CD4-positive, alpha-beta T cell treated with Interleukin-17A for 1 hour (primary cell): Measurements from ENCODE around the gene BMP8A.
"Not testable (repeated sequence)": the region's sequence is repeated elsewhere in the genome, so short reads cannot be mapped to it uniquely, and the experiment has no call there.

Experiments used
- DNase-seq: peaks from one replicate; pipeline ENCODE4 v3.0.0-alpha.2; 2020

The BMP8A gene

DNA sequence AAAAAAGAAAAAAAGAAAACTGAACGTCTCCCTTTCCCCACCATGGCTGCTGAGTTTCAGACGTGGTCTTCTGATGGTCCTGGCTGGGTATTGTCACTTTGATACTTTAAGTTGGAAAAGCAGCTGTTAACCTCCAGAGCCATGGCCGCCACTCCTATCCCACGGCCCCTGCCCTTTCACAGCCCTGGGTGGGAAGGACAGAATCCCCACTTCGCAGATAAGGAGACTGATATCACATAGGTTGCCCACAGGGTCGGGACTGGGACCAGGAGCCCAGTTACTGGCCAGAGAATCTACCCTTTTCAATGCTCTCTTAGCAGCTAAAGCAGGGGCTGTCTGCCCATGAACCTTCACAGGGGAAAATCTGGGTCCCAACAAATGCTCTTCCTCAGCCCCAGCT lies 16.8 kb downstream of the BMP8A start:
- no peak for DNase-seq

- no peak for DNase-seq
Observed at GRCh38 chr1:39508857-39509305, 17.4 kb downstream of the BMP8A start.

DNA sequence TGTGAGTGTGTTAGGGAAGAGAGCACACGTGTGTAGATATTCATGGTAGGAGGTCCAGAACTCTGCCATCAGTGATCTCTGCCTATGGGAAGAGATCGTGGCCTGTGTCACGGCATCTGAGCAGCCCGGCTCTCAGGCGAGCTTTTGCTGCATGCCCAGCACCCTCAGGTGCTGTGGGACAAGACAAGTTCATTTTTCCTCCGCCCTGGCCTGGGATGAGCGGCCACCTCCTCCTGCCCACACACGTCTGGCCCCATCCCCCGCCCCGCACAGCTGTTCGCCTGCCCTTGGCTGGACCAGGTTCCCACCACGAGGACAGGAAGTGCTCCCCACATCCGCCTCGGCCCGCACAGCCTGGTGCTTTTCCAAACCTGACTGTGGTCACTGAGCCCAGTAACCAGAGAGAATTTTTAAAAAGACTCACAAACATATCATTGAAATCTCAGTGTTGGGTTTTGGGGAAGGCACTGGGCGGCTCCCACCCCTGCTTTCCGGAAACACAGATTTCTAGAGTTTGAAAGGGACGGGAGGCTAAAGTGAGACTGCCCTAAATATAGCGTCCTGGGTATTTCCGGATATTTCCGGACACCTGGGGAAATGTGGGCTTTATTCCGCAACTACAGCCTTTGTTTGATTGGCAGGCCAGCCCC lies 18.0 kb downstream of the BMP8A start:
- DNase-seq: peak; percentile 15

DNA sequence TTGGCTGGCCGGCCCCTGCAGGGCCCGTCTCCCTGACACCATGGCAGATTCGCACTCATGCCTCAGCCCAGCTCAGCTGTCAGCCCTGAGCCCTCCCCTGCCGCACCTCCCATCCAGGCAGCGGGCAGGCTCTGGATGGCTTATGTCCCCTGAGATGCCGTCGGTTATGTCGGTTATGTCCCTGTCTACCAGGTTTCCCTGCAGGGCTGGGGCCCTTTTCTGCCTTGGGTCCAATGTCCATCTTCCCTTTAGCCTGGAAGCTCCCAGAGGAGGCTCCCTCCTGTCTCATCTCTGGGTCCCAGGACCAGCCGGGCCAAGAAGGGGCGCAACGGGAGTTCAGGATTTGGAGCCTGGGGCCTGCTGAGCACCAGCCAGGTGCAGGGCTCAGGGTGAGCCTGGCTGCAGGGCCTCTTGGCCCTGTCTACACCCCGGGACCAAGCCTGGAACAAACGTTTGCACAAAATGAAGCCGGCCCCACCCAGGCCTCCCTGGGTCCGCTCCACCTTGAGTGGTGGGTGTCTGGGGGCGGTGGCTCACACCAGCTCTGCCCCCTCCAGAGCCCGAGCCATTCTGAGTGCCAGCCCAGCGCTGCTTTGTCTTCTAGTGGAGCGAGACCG lies 19.2 kb downstream of the BMP8A start:
- not testable (repeated sequence) for DNase-seq

GRCh38 chr1:39511477-39511876 lies 20.0 kb downstream of the BMP8A start:
- DNase-seq: not testable (repeated sequence)

GRCh38 chr1:39512234-39512847 lies 20.9 kb downstream of the BMP8A start:
- not testable (repeated sequence) for DNase-seq

- DNase-seq: not testable (repeated sequence)
Observed at GRCh38 chr1:39514710-39515124, 23.3 kb downstream of the BMP8A start.

GRCh38 chr1:39515131-39516086 lies 24.0 kb downstream of the BMP8A start:
- not testable (repeated sequence) for DNase-seq

GRCh38 chr1:39516841-39517240 lies 25.4 kb downstream of the BMP8A start:
- not testable (repeated sequence) for DNase-seq

DNA sequence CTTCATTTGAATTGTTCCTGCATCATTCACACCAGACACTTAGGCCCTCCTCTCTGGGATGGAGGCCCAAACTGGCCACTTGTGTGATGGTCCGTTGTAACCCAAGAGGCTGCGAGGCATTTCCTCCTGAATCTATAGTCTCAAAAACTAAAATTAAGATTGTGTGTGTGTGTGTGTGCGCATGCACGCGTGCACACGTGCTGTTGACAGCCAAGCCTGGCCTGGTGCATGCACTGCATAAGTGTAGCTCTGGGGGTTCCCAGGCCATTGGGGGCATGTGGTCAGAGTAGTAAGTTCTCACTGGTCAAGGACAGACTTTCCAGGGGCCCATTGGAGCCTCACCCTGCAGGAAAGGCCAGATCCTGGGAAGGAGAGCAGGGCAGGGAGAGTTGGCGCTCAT lies 26.5 kb downstream of the BMP8A start:
- not testable (repeated sequence) for DNase-seq

GRCh38 chr1:39519376-39519775 lies 27.9 kb downstream of the BMP8A start:
- not testable (repeated sequence) for DNase-seq

- DNase-seq: not testable (repeated sequence)
Observed at GRCh38 chr1:39522221-39522620, 30.8 kb downstream of the BMP8A start.

- DNase-seq: no peak
Observed at GRCh38 chr1:39522661-39523567, 31.5 kb downstream of the BMP8A start.

DNA sequence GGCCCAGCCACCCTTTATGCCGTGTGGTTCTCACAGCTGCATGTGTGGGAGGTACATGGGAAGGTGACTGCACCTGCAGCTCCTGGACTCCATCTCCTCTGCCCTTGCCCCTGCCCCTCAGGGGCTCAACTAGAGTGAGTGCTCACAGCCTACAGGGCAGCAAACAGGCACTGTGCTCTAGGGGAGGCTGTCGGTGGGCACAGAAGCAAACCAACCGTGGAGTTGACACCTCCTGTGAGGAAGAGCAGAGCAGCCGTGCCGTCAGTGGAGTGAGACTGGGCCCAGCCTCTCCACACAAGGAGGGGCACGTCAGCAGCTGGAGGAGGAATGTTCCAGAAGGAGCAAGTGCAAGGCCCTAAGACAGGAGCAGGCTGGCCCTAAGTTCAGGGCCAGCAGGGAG lies 32.7 kb downstream of the BMP8A start:
- DNase-seq: no peak

DNA sequence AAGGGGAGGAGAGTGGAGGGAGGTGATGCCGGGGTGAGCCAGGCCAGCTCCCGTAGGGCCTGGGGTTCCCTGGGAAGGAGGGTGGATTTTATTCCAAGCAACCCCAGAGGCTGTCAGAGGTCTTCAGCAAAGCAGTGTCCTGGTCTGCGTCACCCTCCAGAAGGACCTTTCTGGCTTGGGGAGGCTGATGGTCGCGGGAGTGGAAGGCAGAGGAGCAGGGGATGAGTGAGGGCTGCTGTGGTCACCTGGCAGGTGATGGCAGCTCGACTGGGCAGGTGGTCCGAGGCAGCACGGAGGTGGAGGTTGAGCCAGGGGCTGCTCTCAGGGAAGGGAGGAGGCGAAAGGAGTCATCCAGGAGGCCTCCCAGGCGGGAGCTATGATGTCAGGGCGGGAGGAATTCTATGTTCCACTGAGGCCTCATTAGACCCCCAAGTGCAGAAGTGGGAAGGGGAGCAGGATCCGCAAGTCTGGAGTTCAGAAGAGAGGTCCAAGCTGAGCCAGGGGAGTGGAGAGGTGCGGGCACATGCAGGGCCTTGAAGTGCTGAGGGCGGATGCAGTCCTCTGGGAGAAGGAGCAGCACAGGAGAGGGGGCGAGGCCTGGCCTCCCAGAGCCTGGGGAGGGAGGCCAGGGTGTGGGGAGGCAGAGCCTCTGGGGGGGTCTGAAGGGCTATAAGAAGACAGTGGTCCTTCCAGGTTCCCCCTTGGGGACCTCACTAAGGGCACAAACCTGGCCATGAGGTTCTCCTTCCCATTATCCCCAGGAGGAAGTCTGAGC lies 33.3 kb downstream of the BMP8A start:
- DNase-seq: no peak

DNA sequence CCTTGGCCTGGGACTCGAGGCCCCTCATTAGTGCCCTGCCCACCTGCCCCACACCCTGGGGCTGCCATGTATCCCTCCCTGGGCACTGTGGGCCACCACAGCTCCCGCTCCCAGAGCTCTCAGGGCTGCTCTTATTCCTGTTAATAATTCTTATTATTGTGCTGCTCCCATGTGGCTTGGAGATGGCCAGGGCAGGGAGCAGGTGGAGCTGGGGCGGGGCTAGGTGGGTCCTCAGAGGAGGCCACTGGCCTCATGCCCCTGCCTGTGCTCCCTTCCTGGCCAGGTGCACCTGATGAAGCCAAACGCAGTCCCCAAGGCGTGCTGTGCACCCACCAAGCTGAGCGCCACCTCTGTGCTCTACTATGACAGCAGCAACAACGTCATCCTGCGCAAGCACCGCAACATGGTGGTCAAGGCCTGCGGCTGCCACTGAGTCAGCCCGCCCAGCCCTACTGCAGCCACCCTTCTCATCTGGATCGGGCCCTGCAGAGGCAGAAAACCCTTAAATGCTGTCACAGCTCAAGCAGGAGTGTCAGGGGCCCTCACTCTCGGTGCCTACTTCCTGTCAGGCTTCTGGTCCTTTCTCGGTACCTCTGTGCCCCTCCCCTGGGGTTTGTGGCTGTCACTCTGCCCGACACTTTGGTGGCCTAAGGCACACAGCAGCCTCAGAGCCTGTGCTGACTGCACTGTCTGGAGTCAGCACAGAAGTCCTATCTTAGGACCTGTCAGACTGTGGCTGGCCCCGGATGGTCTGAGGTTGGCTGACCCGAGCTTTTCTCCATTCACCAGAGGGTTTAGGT lies 34.1 kb downstream of the BMP8A start:
- DNase-seq: peak; percentile 62

DNA sequence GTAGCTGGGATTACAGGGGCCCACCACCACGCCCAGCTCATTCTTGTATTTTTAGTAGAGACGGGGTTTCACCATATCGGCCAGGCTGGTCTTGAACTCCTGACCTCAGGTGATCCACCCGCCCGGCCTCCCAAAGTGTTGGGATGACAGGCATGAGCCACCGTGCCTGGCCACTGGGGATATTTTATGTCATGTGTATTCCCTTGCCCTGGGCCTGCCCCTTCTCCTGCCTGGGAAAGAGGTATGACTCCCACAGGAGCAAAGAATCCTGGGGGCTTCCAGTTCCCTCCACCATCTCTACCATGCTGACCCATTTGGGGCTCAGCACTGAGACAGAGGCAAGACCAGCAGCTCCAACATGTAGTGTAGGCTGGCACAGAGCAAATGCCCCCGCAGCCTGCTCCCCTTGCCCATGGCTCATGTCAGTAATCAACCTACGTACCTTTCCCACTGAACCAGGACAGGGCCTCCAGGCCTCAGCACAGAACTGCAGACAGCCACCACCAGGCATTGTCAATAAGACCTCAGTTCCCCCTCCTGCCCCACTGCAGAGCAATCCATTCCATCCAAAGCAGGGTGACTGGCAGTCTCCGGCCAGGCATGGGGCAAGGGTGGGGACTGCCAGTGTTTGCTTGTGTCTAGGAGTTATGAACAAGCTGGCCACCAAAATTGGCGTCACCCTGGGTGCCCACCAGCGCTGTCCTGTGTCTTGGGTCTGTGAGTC lies 35.2 kb downstream of the BMP8A start:
- DNase-seq: no peak

GRCh38 chr1:39527190-39527579 lies 35.7 kb downstream of the BMP8A start:
- DNase-seq: not testable (repeated sequence)

DNA sequence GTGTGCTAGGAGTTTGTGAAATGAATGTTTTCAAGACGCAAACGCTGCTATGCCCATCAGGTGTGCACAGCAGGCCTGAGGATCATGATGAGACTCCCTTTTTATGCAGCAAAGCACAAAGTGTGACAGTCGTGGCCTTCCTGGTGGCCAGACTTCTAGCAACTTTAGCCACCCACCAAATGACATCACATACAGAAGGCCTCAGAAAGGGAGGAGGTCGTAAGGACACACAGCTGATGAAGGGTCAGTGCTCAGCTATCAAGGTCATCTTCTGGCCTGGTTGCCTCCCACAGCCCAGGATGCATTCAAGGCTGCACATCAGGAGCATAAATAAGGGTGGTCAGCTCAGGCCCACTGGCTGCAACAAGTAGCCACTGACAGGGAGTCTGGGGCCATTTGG lies 36.6 kb downstream of the BMP8A start:
- no peak for DNase-seq
